HG03159 (cell line): ENCODE measurements around the gene CHST8.

Source experiments
- ATAC-seq: cut with Tn5 transposase; IDR thresholded peaks from one replicate; pipeline ENCODE4 v1.9.1; 2021; ENCODE audit warnings: mild to moderate bottlenecking, moderate library complexity; ENCODE audit not compliant: unreplicated experiment

The CHST8 gene

DNA sequence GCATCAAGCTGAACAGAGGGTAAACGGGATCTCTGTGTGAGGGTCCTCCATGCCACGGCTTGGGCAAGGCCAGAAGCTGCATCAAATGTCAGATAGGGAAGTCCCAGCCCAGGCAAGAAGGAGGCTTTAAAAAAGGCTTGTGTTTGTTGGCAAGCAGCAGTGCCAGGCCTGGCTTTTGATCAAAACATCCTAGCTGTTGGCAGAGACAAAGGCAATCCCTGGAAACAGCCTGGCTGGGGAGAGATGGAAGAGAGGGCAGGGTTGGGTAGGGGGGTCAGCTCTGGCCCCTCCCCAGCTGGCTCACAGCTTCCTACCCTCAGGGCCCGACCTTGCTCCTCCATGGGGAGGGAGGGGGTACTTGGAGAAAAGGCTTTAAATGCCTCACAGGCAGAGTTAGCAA, 113.2 kb downstream of the CHST8 start:
- ATAC-seq = no peak

- no peak for ATAC-seq
Measured at GRCh38 chr19:33736158-33736557, 114.4 kb downstream of the CHST8 start.

DNA sequence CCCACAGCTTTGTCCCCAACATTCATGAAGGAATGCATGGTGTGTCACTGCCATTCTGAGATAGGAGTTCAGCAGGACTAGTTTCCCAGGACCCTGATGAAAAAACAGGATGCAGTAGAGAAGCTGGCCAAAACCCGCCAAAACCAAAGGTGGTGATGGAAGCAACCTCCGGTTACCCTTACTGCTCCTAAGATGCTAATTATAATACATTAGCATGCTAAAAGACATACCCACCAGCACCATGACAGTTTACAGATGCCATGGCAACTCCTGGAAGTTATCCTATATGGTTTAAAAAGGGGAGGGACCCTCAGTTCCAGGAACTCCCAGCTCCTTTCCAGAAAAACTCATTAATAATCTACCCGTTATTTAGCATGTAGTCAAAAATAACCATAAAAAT, 115.0 kb downstream of the CHST8 start:
- ATAC-seq = no peak

- ATAC-seq = no peak
Measured at GRCh38 chr19:33737681-33738371, 116.1 kb downstream of the CHST8 start.

DNA sequence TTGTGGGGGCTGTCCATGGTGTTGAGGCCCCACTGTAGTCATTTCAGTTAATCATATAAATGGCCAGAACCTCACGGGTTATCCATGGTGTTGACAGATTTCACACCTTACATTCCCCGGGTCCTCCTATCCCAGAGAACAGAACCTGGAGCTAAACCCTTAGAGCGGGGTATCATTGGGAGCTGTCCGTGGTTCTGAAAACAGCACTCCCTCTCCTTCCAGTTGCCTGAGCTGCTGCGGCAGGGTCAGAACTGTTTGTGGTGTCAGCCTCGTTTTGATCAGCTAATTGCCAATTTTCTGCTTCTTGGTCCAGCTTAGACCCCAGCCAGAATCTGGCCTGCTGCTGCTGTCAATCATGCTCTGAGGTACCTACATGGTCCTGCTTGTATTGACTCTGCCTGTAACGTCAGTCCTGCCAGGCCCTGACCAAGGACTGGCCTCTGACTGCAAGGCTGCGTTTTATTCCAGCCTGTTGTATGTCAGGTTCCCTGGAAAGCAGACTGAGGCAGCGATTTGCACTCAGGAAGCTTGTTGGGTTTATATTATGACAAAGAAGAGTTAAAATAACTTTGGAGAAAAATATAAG, 119.2 kb downstream of the CHST8 start:
- ATAC-seq = no peak

GRCh38 chr19:33745297-33745696, 123.5 kb downstream of the CHST8 start:
- no peak for ATAC-seq

DNA sequence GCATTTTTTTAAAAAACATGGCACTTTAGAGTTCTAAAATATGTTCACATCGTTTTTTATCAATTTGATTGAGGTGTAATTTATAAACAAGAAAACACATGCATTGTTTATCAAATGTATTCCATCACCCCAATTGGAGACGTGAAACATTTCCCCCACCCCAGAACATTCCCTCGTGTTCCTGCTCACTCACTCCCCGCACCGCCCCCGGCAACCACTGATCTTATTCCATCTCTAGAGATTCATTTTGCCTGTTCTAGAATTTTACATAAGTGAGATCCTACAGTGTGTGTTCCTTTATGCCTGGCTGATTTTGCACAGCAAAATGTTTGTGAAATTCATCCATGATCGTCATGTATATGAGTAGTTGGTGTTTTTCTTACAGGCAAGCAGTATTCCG, 124.4 kb downstream of the CHST8 start:
- ATAC-seq = no peak

DNA sequence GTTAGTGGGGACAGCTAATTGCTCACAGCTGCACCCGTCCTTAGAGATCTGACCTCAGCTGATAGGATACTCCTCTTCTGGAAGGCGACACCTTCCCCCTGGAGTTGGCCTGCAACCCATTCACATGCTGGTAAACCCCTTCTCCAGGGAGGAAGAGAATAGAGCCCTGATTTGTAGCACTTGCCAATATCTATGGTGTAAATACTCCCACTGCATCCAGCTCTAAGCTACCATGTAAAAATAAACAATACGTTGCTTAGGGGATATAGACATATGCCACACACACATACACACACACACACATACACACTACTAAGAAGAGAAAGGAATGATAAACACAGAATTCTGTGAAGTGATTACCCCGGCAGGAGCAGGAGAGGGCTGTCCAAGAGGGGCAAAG, 125.5 kb downstream of the CHST8 start:
- no peak for ATAC-seq

DNA sequence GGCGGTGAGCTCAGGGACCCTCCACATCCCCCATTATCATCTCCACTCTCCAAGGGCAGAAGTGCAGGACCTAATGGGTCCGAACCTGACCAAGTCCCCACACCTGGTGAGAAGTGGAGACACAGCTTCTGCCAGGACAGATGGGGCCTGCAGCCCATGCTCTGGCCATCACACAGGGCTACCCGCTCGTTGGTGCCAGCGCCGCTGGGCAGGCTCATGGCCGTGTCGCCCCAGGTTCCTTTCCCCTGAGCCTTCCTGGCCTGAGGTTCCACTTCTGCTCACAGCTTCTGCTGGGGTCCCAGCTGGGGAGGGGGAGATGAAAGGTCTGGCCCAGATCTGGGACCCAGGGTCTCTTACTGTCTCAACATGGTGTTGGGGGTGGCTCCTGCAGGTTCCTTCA, 126.5 kb downstream of the CHST8 start:
- no peak for ATAC-seq

GRCh38 chr19:33749016-33749415, 127.3 kb downstream of the CHST8 start:
- no peak for ATAC-seq

DNA sequence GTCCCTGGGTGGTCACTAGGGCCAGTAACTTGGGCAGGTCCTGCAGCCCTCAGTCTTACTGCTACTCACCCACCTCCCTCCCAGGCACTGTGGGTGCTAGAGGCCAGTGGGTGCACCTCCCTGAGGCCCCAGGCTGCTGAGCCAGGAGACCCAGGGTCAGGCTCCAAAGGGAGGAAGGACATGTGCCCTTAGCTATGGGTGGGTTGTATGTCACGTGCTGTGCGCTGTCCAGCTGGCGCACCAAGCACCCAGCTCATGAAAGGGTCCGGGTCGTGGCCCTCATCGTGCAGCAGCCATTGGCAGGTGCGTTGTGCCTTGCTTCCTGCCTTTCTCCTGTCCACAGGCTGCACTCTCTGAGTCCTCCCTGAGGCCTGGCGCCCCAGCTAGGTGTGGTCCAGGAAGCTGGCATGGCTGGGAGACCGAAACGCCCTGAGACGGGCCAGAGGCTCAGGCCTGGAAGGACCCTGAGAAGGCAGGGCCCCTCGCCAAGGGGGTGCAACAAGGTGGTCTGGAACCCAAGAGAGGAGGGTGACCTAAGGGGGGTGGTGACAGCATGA, 127.9 kb downstream of the CHST8 start:
- no peak for ATAC-seq

GRCh38 chr19:33750587-33751435, 129.1 kb downstream of the CHST8 start:
- no peak for ATAC-seq

DNA sequence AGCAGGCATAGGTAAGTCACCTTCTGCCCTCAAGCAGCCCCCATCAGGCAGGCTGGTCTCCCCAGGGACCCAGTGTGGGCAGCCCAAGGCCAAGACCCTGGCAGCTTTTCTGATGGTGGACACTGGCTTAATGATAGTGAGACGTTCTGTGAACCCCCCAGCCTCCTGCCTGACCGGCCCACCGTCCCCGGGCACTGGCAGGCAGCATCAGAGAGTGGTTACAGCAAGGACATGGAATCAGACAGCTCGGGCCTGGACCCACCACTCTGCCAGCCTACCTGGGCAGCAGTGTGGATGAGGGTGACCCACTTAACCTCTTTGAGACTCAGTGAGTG, 129.7 kb downstream of the CHST8 start:
- ATAC-seq = no peak

DNA sequence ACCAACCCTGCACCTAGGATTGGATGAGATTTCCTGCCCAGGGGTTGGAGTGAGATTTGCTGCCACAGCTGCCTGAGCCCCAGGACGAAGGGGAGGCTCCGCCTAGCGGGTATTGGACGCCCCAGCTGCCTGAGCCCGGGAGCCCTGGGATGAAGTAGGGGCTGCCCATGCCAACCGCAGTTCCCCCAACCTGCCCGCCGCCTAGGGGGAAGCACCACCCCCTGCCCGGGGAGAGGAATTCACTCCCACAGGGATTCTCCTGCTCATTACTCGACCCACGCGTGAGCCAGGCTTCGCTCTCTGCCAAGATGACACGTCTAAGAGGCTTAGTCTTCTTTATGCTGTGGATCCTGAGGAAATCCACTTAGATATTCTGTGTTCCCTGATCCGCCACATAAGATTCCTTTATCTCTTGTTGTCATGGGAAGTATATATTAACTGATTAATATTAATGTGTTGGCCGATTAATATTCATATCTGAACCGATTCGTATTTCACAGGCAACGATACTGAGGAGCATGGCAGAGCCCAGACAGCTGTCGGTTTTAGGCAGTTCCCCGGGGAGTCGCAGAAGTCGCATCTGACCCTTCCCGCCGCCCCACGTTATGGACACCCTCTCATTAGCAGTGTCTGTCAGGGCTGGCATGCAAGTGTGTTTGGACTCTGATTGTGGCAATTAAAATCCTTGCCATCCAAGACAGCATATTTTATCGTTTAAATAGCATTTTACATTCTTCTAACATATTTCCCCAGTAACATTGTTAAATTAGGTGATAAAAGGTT, 130.5 kb downstream of the CHST8 start:
- ATAC-seq = no peak

DNA sequence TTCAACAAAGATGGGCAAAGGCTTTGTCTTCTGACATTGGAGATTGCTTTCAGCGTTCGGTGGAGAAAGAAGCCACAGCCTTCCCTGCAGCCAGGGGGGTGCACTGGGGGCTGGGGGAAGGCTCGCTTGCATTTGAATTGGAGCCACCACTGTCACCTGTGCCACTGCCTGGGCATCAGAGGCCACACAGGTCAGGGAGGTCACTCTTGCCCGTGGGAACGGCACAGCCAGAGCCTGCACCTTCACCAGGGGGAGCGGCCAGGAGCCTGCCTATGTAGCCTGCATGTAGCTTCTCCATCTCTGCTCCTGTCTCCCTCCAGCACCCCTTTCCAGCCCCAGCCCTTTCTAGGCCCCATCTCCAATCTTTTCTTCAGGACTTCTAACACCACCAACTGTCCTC, 131.2 kb downstream of the CHST8 start:
- ATAC-seq = no peak

- ATAC-seq = no peak
Measured at GRCh38 chr19:33754361-33754760, 132.6 kb downstream of the CHST8 start.

- ATAC-seq = no peak
Measured at GRCh38 chr19:33755099-33756035, 133.6 kb downstream of the CHST8 start.

- ATAC-seq = no peak
Measured at GRCh38 chr19:33756177-33756576, 134.4 kb downstream of the CHST8 start.

GRCh38 chr19:33758541-33759013, 136.8 kb downstream of the CHST8 start:
- ATAC-seq = no peak

GRCh38 chr19:33759356-33759755, 137.6 kb downstream of the CHST8 start:
- ATAC-seq = no peak
